Measurements from ENCODE around the gene CBLL1.

Gene CBLL1

DNA sequence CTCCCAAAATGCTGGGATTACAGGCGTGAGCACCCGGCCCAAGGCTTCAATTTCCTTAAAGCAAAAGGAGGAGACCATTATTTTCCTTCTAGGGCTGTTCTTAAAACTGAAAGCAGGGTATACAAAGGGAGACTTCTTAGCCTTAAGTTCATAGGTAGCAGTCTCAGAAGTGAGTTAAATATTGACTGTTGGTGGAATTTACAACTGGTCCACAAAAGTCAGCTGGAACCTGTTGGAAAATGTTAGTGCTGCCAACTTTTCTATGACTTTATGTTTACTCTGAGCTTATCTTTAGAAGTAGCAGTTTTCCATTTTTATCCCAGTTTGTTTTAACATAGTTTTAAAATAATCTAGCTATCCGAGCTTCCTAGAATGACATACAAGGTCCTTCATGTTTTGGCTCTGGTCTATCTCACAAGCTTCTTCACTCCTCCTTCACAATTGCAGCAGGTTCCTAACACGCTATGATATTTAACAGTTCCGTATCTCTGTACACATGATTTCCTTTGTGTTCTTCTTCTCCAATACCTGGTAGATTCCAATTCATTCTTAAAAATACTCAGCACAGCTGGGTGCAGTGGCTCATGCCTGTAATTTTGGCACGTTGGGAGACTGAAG, 55.8 kb downstream of the CBLL1 start:
- H3K4me3 Mint-ChIP-seq, result no peak overlapping the region
- H3K4me1 Mint-ChIP-seq, result no peaks in the 10 kb centered on the region
- DNase-seq (ENCODE audit: low spot score in 2 of 2) (no peak), ATAC-seq (replicated peaks; ENCODE audit: extremely low read depth, poor library complexity, severe bottlenecking) (no peak)
- H3K27me3 Mint-ChIP-seq, result peaks cover 7% of the 10 kb centered on the region
- H3K36me3 Mint-ChIP-seq (ENCODE audit: insufficient read depth), result no peaks in the 10 kb centered on the region
- H3K27ac Mint-ChIP-seq (ENCODE audit: low read depth), result no peak overlapping the region
- no peaks in the 10 kb centered on the region for H3K9me3 Mint-ChIP-seq

DNA sequence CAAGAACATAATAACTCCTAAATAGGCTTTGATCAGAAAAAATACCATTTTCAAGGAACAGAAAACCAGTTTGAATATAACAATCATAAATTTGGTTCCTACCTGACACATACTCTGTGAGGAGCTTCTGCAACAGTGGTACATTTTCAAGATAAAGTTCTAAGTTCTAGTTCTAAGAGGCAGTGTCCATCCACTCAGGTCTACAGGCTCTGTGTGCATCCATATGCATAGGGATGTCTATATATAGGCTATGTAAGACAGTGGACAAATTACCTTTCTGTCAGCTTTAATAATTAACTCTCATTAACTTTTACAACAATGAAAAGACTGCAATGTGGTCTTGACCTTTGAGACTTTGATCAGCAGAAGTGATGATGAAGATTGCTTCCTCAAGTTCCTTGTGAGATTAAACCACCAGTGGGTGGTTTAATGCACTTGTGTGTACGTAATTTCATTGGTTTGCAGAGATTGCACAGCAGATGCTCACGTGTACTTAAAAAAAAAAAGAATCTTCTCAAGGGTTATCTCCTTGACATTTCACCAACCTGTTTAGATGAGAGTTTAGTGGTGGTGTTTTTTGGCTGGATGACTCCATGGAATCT, 59.2 kb downstream of the CBLL1 start, which contains the start of gene SLC26A3:
SLC26A3 (minus strand) TSS at position 215 of the 602 bp plus-strand sequence. CDS start 8,714 bp downstream, outside the sequence.
- ATAC-seq (replicated peaks; ENCODE audit: extremely low read depth, poor library complexity, severe bottlenecking), result no peak
- H3K27me3 Mint-ChIP-seq, result peaks cover 7% of the 10 kb centered on the region
- H3K36me3 Mint-ChIP-seq (ENCODE audit: insufficient read depth), result no peaks in the 10 kb centered on the region
- H3K4me3 Mint-ChIP-seq, result no peak within 1 kb of the TSS
- H3K27ac Mint-ChIP-seq (ENCODE audit: low read depth), result no peak within 1 kb of the TSS
- H3K4me1 Mint-ChIP-seq, result no peaks in the 10 kb centered on the region
- no peaks in the 10 kb centered on the region for H3K9me3 Mint-ChIP-seq
- DNase-seq (ENCODE audit: low spot score in 2 of 2), result no peak

GRCh38 chr7:107809179-107809578, 65.2 kb downstream of the CBLL1 start:
- Mint-ChIP-seq H3K9me3 (no peaks in the 10 kb centered on the region), H3K4me3 (no peak overlapping the region)

DNA sequence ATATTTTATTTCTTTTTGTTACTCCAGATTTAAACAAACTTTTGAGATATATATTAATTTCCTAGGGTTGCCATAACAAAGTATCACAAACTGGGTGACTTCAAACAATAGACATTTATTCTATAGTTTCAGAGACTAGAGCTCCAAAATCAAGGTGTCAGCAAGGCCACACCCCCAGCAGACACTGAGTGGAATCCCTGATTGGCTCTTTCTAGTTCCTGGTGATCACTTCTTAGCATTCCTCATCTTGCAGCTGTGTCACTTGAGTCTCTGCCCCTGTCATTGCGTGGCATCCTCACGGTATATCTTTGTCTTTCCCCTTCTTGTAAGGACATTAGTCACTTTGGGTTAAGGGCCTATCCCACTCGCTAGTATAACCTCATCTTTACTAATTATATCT, 66.7 kb downstream of the CBLL1 start:
- DNase-seq (ENCODE audit: low spot score in 2 of 2) (no peak), ATAC-seq (replicated peaks; ENCODE audit: extremely low read depth, poor library complexity, severe bottlenecking) (no peak)
- no peak overlapping the region for H3K27ac Mint-ChIP-seq (ENCODE audit: low read depth)
- no peaks in the 10 kb centered on the region for H3K4me1 Mint-ChIP-seq
- no peaks in the 10 kb centered on the region for H3K36me3 Mint-ChIP-seq (ENCODE audit: insufficient read depth)
- no peaks in the 10 kb centered on the region for H3K27me3 Mint-ChIP-seq
- no peaks in the 10 kb centered on the region for H3K9me3 Mint-ChIP-seq
- H3K4me3 Mint-ChIP-seq, result no peak overlapping the region

More at GRCh38 chr7:107809179-107809578, 65.2 kb downstream of the CBLL1 start:
- Mint-ChIP-seq H3K36me3 (ENCODE audit: insufficient read depth) (no peaks in the 10 kb centered on the region), H3K27ac (ENCODE audit: low read depth) (no peak overlapping the region), H3K4me1 (no peaks in the 10 kb centered on the region), H3K27me3 (no peaks in the 10 kb centered on the region)
- ATAC-seq (replicated peaks; ENCODE audit: extremely low read depth, poor library complexity, severe bottlenecking), result no peak
- DNase-seq (ENCODE audit: low spot score in 2 of 2), result no peak
